Endothelial cell of hepatic sinusoid (primary cell): ENCODE measurements around the gene ZXDC.

Experiments used
- in situ Hi-C: cut with HindIII; loops from 2 replicates; pipeline ENCODE4 v1.10.0; 2017; ENCODE audit warnings: low sequenced_read_pairs

The ZXDC gene

DNA sequence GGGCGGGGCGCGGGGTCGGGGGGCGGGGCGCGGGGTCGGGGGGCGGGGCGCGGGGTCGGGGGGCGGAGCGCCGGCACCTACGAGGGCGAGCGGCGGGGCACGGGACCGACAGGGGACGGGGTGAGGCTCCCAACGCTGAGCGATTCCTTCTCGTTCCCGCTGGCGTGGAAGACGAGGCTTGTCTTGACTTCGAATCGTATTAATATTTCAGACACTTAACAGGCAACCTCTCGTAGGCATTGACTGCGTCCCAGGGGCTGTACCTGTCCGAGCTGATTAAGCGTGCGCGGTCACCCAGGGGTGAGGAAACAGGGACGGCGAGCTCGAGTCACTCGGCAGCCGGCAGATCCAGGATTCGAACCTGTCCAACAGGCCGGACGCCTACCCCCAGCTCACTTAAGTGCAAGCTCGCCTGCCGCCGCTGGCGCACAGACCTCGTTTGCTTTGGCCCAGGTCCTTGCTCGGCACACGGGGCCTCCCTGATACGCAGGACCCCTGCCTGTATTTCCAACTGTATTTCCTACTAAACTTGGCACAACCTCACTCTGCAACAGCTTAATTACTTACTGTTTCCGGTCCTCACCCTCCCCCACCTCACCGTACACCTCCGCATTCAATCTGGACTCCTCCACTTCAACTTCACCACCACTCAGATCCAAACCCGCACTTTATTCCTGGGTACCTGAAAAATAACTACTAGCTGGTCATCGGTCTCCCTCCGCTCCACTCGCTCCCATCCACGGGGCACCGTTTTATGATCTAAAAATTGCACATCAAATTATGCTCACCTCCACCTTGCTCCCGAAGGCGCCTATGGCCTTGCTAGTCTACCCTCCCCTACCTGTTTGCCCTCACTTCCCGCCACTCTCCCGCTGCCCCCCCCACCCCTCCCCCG, 722 bp upstream of the ZXDC start:
- in situ Hi-C loops = no loop called here

- in situ Hi-C loops = no loop called here
Observed at GRCh38 chr3:126474498-126475412, 936 bp downstream of the ZXDC start.

DNA sequence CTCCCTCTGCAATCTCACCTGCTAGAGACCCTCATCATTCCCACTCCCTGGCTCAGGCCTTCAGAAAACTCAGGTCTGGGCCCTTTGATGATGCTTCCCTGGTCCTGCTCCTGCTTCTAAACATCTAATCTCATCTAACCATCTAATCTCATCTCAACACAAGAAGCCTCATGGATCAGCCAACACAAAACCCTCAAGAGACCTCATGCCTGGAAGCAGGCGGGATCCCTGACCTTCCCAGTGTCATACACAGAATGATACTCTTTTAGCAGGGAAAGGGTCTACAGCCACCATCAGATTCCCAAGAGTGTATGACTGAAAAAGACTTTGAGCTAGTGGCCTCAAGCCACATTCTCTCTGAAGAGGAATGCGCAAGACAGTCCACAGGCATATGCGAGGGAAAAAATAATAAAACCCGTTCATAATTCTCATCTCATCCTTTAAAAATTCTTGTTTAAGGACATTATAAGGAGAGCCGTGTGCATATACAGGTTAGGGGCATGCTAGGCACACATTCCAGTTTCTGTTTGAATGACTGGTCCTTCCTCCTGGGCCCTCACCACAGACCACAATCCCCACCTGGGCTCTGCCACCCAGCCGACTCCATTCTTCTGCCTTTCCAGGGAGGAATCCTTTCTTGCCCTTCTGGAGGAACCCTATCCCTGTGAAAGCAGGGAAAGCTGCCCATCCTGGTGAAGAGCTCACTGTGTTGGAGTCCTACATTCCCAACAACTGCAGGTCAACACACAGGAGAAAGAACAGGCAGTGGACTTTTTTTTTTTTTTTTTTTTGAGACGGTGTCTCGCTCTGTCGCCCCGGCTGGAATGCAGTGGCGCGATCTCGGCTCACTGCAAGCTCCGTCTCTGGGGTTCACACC, 2.2 kb downstream of the ZXDC start:
- in situ Hi-C loops = no loop called here

DNA sequence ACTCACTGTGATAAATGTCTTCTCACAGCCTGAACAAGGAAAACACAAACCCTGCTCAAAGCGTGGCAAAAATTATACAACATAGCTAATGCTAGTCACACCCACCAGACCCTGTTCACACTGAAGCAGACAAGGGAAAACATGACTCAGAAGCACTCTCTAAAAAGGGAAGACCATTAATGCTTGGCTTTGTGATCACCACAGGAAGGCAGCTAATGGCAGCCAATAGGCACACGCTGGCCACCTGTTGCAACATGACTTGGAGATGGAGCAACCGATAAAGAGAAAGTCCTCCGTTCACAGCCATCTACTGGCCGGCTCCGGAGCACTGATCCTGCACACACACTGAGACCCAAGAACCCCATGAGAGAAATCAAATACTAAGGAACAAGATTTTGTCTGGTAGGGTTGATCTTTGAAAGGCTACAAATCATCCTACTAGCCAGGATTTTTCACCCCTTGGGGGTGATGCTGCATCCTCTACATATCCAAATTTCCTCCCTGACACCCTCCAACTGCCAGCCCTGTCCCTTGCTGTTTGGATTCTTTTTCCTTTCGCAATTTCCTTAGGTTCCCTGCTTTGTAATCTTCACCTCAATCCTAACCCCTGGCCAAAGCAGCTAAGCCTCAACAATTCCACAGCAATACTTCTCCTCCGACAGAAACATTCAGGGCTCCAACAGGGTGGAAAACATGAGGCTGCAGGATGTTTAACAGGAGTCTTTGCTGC, 3.2 kb downstream of the ZXDC start:
- in situ Hi-C loops = no loop called here

DNA sequence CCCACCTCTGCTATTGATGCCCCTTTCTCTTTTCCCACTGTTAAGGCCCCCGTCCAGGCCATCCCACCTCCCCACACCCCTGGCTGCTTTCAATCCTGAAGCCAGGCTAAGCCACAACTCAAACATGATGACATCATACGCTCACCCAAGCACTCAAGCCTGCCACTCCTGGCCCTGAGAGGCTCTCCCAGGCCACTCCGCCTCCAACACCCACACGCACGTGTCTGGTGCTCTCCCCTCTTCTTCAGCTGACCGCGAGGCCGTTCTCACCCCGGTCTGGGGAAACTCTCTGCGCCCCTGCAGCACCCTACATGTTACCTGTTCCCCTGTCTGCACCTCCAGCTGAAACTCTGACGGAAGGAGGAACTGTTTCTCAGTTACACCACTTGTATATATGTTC, 6.2 kb downstream of the ZXDC start:
- in situ Hi-C loops = no loop called here

- in situ Hi-C loops = no loop called here
Observed at GRCh38 chr3:126468028-126468891, 7.4 kb downstream of the ZXDC start.

DNA sequence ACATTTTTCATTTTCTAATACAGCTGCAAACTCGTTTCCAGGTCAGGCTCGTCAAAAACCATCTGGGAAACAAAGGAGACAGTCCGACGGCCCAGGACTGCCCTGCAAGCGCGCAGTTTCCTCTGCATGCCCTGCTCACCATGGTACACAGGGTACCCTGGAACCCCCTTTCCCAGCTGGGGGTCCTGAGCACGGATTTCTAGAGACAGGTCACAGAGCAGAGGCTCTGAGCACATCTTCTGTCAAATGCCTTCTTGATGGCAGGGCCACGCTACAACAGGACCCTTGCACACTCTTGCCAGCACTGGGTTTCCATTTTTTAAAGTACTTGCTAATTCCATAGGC, 8.1 kb downstream of the ZXDC start:
- in situ Hi-C loops = no loop called here

- in situ Hi-C loops = no loop called here
Observed at GRCh38 chr3:126466886-126467610, 8.6 kb downstream of the ZXDC start.

- in situ Hi-C loops = no loop called here
Observed at GRCh38 chr3:126465928-126466544, 9.7 kb downstream of the ZXDC start.

DNA sequence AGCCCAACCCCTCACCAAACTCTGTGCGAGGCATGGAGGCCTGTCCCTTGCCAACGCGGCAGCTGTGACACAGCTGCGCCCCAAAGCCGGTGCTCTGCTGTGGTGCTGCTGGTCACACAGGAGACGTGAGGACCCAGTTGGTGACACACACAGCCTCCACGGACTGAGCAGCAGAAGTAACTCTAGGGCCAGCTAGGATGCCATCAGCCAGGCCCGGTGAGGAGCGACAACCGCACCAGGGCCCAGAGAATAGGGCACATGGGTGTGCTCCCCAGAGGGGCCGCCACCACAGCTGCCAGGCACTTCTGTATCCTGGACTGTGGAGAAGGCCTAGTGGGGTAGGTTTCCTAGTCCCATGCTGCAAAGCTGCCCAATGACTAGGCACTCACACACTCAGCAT, 10.7 kb downstream of the ZXDC start:
- in situ Hi-C loops = loop anchor here (5.0 kb wide), 1 partner anchor 32 kb away; no protein-coding TSS in a partner anchor

DNA sequence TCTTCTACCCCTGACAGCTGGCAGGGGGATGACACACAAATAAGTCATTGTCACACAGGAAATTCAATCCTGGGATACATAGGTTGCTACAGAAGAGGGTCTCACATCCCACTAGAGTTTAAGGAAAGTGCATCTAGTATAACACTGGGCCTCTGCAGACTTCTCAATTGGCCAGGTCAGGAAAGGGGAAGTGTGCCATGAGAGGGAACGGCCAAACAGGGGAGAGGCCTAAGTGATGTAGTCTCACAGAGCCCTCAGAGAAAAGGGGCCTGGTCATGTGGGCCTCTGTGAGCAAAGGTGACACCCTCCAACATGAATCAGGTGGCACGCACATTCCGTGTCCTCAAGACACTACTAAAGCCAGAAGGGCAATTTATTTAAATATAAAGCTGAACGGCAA, 11.2 kb downstream of the ZXDC start:
- in situ Hi-C loops = loop anchor here (5.0 kb wide), 1 partner anchor 33 kb away; no protein-coding TSS in a partner anchor

GRCh38 chr3:126464093-126464492, 11.6 kb downstream of the ZXDC start:
- in situ Hi-C loops = loop anchor here (5.0 kb wide), 1 partner anchor 33 kb away; no protein-coding TSS in a partner anchor

GRCh38 chr3:126463521-126463920, 12.2 kb downstream of the ZXDC start:
- in situ Hi-C loops = loop anchor here (5.0 kb wide), 1 partner anchor 34 kb away; no protein-coding TSS in a partner anchor

DNA sequence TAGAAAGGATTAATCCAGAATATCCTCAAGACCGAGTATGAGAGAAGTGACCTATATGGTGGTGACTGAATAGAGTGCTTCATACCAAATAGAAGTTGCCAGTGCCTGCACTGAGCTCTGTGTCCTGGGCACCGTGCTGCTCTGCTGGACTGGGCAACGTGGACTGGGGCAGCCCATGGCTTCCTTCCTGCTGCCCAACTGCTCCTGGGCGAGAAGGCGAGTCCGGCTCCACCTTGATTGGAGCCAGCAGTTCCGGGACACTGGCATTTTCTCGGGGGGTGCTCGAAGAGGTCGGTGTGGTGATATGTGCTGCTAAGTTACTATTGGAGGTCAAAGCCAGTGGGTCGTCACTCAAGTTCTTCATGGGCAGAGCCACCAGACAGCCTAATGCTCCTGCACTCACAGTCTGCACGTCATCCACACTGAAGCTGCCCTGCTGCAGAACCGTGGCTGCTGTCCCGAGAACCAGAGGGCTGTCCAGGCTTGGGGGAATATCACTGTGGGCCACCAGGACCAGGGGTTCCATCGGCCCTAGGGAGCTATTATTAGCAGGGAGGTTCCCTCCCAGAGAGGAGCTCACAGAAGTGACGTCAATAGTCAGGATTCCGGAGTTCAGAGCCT, 14.1 kb downstream of the ZXDC start:
- in situ Hi-C loops = loop anchor here (5.0 kb wide), 1 partner anchor 36 kb away; no protein-coding TSS in a partner anchor

DNA sequence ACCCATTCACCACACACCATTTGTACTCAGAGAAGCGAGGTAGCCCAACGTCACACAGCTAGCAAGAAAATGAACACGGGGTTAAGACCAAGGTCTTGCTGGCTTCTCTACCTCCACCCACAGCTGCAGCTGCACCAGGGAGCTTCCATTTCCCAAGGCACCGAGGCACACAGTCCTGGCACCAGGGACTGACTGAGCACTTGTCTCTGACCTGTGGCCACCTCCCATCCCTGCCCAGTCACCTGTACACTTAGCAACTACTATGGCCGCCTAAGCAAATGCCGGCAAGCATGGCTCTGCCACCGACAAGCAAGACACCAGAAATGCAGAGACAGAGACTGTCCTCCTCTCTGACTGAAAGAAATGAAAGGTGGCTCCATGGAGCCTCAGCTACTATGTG, 15.3 kb downstream of the ZXDC start:
- in situ Hi-C loops = loop anchor here (5.0 kb wide), 1 partner anchor 37 kb away; no protein-coding TSS in a partner anchor

DNA sequence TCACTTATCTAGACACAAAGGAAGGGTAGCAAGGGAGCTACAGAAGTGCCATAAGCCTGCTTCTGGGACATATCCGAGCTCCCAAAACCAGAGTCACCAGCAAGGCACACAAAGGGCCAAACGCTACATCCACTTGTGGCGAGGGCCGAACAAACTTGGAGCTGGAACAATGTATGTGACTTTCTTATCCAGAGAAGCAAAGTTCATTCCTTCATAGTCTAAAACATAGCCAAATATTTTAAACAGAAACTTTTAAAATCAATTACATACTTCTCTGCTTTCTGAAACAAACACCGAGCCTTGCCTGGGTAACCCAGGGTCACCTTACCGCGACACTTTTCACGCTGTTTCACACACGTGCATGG, 15.9 kb downstream of the ZXDC start:
- in situ Hi-C loops = loop anchor here (5.0 kb wide), 2 partner anchors 38 to 67 kb away; partner anchors contain the start of gene CFAP100

- in situ Hi-C loops = loop anchor here (5.0 kb wide), 1 partner anchor 67 kb away; the partner anchor contains the start of gene CFAP100
Observed at GRCh38 chr3:126459111-126459762, 16.5 kb downstream of the ZXDC start.
